GM18526 (cell line): ENCODE results near the gene GLIS1.

Source experiments
- POLR2A ChIP-seq: IDR thresholded peaks from 3 replicates; pipeline ENCODE4 v1.6.1; 2011; ENCODE audit not compliant: insufficient read length; ENCODE audit errors: extremely low read depth

GLIS1 gene

GRCh38 chr1:53705446-53706096 lies 33.4 kb downstream of the GLIS1 start:
- no peak for TF ChIP-seq POLR2A

DNA sequence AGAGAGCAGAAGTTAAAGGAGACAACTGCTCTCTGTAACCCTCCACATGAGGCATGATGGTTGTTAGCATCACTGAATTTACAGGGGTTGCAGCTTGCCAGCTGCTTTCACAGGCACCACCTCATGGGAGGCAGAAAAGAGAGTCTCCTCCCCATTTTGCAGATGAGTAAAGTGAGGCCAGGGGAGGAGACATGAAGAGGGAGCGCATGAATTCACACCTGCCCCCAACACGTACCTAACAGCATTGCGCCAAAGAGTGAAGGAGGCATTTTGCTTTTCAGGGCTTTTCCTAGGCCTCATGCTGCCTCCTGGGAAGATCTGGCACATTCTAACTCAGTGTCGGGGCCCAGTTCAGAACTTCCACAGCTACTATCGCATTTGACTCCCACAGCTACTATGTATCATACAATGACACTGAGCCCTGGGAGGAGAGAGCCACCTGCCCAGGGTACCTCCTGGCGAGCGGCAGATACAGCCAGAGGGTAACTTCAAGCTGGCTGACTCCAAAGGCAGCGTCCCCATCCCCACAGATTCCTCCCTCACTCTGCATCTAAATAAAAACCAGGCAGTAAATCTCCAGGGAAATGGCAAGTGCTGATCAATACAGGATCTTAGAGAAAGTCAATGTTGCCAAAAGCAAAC lies 34.0 kb downstream of the GLIS1 start:
- TF ChIP-seq POLR2A: no peak

DNA sequence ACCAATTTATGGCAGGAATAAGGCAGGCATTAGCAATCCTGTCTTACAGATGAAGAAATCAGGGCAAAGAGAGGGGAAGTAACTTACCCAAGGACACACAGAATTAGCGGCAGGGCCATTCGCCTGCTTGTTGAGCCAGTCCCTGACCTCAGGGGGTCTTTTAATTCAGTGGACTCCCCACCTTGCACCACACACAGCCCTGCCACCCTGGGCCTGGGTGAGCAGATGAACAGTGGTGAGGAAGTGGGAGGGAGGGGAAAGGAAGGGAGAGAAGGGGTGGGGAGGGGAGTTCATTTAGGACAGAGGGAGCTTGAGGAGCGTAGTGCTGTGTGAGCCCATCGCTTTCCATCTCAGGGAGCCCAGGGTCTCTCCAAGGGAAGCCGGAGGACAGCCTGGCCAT lies 34.7 kb downstream of the GLIS1 start:
- no peak for TF ChIP-seq POLR2A

- TF ChIP-seq POLR2A: no peak
Measured at GRCh38 chr1:53703174-53703573, 35.8 kb downstream of the GLIS1 start.

DNA sequence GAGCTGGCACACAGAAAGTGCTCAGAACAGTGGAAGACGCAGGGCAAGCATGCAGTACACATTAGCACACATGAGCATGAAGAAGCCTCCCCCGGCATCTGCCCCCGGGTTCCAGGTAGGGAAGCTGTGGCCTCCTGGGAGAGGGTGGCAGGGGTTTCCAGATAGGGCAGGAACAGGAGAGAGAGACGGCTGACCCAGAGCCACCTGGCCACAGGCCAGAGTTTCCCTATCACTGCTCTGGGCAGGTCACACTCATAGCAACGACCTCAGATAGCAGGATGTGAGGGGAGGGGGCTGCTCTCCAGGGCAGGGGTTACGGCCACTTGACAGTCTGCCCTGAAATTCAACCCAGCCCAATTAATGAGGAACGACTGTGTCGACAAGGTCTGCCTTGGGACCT lies 36.6 kb downstream of the GLIS1 start:
- TF ChIP-seq POLR2A: no peak

DNA sequence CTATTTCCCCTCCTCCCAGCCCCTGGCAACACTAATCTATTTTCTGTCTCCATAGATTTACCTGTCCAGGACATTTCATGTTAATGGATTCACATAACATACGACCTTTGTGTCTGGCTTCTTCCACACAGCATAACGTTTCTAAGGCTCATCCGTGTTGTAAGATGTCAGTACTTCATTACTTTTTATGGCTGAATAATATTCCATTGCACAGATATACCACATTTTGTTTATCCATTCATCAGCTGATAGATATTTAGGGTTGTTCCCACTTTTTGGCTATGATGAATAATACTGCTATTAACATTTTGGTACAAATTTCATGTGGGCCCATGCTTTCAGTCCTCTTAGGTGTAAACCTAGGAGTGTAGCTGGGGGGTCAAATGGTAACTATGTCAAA lies 38.2 kb downstream of the GLIS1 start:
- no peak for TF ChIP-seq POLR2A

GRCh38 chr1:53699981-53700380 lies 39.0 kb downstream of the GLIS1 start:
- no peak for TF ChIP-seq POLR2A

- TF ChIP-seq POLR2A: no peak
Measured at GRCh38 chr1:53698384-53698980, 40.5 kb downstream of the GLIS1 start.

DNA sequence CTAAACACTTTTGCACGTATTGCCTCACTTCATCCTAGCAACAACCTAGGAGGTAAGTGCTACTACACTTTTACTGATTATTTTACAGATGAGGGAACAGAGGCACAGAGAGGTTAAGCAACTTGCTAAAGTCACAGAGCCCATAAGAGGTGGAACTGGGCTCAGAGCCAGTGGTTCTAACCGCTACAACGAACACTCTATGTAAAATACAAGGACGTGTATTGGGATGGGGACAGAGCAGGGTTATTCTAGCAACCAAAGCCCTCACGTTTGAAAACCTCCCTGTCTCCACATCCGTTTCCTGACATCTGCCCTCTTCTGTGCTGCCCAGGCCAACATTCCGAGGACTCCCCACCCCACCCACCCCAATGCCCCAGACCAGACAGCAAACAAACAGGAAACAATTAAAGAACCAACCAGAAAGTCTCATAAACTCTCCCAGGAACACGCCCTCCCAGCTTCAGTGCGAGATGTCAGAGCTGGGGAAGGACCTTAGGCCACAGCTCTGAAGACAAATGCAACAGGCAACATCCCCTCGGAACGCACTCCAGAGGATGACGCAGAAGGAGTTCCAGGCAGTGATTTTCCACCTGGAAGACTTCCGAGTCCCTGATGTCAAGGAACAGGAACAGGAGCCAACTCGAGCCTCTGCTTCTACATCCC lies 41.1 kb downstream of the GLIS1 start:
- no peak for TF ChIP-seq POLR2A

GRCh38 chr1:53696990-53697389 lies 42.0 kb downstream of the GLIS1 start:
- no peak for TF ChIP-seq POLR2A

DNA sequence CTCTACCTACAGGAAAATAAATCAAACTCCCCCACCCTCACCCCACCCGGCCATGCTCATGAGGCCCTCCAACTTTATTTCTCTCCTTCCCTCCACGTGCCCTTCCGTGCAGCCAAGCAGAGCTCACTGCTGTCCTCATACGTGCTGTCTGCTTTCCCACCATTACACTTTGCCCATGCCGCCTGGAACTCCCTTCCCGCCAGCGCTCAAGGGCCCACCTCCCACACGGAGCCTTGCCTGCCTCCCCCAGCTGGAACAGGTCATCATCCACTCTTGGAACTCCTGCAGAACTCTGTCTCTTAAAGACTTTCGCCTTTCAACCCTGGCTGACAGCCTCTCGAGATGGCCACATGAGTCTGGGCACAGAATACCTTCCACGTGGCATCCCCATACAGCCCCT lies 42.4 kb downstream of the GLIS1 start:
- no peak for TF ChIP-seq POLR2A

- no peak for TF ChIP-seq POLR2A
Measured at GRCh38 chr1:53696051-53696450, 42.9 kb downstream of the GLIS1 start.

DNA sequence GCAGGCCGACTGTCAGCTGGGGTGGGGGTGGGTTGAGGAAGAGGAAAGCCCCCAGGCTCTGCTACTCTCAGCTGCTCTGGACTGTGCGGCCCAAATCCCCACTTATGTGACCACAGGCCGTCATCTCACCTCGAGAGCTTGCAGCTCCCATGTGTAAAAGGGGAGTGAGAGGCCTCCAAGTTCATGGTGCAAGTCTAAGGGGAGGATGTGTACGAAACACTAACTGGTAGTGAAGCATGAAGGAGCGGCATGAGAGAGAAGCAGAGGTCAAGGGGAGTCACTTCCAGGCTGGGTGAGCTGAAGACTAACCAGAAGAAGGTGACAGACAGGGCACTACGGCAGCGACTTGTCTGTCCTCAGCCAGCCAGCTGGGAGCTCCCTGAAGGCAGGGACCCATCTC lies 43.8 kb downstream of the GLIS1 start:
- TF ChIP-seq POLR2A: no peak

- TF ChIP-seq POLR2A: no peak
Measured at GRCh38 chr1:53694718-53695091, 44.3 kb downstream of the GLIS1 start.

- TF ChIP-seq POLR2A: no peak
Measured at GRCh38 chr1:53693773-53694717, 44.9 kb downstream of the GLIS1 start.
